GM21526 (cell line): ENCODE measurements around the gene AEN.

ENCODE experiments used
- ATAC-seq: cut with Tn5 transposase; IDR thresholded peaks from one replicate; pipeline ENCODE4 v1.9.1; 2021; ENCODE audit warnings: moderate library complexity; ENCODE audit not compliant: unreplicated experiment, low FRiP score

AEN gene

DNA sequence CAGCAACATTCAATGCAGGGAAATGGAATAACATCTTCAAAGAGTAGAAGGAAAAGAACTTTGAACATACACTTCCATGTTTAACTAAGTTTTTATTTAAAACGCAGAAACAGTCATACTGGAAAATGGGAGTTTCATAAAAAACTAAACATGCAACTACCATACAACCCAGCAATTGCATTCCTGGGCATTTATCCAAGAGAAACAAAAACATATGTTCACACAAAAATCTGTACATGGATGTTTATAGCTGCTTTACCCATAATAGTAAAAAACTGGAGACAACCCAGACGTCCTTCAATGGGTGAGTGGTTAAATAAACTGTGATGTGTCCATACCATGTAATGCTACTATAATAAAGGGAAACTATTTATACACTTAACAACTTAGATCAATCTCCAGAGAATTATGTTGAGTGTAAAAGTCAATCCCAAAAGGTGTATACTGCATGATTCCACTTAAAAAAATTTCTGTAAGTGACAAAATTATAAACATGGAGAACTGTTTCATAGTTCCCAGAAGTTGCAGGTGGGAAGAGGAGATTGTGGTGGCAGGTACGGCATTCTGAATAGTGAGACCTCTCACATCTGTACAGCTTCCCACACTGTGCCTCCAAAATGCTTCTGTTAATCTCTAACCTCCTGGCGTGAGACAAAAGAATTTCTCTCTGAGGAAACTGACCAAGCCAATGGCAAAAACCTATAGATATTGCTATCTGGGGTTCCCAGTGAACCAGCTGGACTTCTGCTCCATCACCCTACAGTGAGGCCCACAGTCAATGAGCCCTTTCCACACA lies 40.8 kb downstream of the AEN start:
- ATAC-seq = no peak

DNA sequence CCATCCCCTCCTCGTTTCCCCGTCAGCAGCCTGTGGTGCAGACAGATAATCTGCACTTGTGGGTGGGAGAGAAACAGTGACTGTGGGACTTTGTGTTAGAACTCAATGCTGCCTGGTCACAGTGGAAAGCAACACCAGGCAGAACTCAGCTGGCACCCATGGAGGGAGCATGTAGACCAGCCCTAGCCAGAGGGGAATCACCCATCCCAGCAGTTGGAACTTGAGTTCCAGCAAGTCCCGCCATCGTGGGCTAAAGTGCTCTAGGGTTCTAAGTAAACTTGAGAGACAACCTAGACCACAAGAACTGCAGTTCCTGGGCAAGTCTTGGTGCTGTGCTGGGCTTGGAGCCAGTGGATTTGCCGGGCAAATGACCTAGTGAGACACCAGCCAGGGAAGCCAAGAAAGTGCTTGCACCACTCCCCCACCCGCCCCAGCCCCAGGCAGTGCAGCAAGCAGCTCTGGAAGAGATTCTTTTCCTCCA lies 42.0 kb downstream of the AEN start:
- ATAC-seq = no peak

DNA sequence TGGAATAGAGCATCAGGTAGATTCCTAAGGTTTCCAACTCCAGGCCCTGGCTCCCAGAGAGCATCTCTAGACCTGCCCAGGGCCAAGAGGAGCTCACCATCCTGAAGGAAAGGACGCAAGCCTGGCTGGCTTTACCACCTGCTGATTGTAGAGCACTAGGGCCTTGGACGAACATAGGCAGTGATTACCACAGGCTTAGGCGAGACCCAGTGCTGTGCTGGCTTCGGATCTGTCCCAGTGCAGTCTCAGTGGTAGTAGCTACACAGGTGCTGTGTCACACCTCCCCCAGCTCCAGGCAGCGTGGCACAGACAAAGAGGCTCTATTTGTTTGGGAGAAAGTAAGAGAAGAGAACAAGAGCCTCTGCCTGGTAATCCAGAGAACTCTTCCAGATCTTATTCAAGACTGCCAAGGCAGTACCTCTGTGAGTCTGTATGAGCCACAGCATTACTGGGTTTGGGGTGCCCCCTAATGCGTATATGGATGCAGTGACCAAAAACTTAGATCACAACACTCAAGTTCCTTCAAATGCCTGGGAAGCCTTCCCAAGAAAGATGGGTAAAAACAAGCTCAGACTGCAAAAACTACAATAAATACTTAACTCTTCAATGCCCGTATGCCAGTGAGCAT lies 43.1 kb downstream of the AEN start:
- no peak for ATAC-seq

DNA sequence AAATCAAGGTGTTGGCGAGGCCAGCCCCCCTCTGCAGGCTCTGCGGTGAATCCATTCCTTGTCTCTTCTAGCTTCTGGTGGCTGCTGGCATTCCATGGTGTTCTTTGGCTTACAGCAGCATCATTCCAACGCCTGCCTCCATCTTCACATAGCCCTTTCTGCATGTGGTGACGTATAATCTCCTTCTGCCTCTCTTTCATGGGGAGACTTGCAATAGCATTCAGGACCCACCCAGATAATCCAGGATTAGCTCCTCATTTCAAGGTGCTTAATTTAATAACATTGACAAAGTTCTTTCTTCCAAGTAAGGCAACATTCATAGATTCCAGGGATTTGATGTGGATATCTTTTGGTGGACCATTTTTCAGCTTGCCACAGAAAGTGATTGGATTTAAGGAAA lies 53.5 kb downstream of the AEN start:
- no peak for ATAC-seq

DNA sequence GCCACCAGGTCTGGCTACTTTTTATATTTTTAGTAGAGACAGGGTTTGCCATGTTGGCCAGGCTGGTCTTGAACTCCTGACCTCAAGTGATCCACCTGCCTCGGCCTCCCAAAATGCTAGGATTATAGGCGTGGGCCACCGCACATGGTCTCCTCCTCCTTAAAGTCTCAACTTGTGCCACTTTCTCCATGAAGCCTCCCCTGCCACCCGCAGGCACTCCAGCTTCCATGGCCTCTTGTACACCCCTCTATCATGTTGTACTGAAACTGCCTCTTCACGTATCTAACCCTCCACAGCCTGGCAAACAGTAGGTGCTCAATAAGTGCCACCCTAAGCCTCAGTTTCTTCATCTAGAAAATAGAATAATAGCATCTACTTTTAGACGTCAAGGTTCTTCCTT lies 57.6 kb downstream of the AEN start:
- ATAC-seq = no peak

DNA sequence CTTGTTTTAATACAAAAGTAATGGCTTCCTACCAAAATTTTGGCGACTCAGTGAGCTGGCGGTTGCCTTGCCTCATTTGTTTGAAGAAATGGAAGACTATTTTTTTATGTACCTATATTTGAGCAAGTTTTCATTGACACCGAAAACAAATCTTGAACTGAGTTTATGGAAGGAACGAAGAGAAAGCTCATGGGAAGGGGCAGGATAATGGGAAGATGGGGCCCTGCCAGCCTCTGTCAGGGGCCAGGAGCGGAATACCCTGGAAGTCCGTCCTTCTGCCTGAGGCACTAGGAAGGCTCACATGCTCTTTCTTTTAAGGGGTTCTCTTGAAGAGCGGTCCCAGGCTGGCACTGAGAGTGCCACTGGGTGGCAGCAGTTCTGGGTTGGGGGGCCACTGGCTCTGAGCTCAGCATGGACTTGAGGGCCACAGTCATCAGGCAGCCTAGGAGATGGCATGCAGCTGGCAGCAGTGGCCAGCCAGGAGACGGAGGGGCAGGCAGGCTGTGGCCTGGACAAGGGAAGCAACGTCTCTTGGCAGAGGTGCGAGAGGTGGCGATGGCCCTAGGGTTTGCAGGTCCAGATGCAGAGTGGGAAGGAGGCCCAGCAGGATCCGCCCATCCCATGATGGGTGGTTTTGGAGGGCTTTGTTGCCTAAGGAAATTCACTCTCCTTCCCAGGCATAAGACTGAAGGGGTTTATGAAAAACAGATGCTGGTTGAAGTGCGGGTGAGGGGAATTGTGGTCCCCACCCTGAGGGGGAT lies 59.3 kb downstream of the AEN start:
- no peak for ATAC-seq

DNA sequence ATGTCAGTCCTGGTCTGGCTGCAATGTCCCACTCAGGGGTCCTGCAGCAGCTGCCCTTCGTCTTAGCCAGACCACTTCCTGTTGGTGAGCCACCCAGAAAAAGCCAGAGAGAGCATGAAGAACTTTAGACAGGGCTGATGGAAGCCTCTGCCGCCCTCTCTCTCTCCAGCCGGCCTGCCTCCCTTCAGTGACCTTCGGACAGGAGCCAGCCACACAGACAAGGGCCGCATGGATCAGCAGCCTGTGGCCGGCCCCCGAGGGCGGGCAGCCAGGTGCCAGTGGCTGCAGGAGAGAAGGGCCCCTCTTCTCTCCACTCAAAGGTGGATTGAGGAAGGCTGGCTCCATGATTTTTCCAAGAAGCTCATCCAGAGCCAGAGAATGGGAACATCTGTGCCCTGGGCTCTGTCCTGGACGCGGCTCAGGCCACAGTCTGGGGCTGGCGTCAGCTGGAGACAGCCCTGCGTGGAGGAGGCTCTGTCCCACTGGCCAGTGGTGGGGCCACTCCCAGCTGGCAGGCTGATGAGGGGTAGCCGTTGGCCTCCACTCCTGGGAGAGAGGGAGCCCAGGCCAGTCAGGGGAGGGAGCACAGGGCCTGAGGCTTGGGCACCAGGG lies 60.6 kb downstream of the AEN start:
- ATAC-seq = no peak
